Amniotic stem cell (primary cell): ENCODE measurements around the gene UBTD1.
"Not testable (repeated sequence)": the region's sequence is repeated elsewhere in the genome, so short reads cannot be mapped to it uniquely, and the experiment has no call there.

Source experiments
- DNase-seq: peaks from one replicate; lab custom pipeline; 2025; lab: John Stamatoyannopoulos, UW

The UBTD1 gene

DNA sequence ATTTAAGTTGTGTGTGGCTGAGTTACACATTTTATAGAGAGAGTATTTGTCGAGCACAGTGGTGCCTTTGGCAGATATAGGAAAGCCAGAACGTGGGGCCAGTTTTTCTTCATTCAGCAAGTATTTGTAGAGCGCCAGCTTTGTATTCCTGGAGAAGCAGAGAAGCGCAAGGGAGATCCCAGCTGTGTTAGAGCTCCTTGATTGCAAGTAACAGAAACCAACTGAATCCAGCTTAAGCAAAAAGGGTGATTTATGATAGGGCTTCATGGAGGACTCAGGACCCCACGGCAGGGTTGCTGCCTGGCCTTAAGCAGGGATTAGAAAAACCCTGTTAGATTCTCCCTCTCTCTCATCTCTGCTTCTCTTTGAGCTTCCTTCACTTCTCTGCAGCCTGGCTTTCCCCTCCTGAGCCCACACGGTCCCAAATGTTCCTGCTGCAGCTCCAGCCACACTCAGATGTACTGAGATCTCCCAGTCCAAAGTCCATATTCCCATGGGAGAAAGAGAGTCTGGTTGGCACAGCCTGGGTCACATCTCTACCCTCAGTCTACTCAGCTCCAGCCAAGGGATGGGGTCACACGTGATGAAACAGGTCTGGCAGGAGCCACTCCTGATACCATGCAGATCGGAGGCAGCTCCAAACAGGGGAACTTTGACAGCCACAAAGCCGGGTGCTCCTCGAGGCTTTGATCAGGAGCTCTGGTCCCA, 16.7 kb downstream of the UBTD1 start:
- DNase-seq = no peak

GRCh38 chr10:97517096-97517750, 18.5 kb downstream of the UBTD1 start:
- no peak for DNase-seq

DNA sequence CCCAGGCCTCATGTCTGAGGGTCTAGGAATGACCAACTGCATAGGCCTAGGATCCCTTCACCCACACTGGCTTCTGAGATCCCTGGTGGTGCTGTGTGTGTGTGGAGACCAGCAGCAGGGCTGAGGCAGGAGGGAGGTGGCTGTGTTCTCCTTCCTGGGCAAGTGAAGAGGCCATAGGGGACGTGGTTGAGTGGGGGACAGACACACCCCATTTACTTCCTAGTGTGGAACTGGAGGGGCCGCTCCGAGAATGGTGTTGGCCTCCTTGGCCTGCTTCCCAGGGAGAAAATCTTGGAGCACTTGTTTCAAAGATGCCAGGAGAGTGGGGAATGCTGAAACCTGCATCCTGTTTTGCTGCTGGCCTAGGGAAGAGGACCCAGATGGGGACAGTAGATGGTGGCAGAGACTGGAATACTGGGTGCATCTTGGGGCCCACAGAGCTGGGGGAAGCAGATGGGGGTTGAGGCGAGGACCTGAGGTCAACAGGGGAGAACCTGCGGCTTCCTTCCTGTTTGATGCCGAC, 19.1 kb downstream of the UBTD1 start:
- no peak for DNase-seq

DNA sequence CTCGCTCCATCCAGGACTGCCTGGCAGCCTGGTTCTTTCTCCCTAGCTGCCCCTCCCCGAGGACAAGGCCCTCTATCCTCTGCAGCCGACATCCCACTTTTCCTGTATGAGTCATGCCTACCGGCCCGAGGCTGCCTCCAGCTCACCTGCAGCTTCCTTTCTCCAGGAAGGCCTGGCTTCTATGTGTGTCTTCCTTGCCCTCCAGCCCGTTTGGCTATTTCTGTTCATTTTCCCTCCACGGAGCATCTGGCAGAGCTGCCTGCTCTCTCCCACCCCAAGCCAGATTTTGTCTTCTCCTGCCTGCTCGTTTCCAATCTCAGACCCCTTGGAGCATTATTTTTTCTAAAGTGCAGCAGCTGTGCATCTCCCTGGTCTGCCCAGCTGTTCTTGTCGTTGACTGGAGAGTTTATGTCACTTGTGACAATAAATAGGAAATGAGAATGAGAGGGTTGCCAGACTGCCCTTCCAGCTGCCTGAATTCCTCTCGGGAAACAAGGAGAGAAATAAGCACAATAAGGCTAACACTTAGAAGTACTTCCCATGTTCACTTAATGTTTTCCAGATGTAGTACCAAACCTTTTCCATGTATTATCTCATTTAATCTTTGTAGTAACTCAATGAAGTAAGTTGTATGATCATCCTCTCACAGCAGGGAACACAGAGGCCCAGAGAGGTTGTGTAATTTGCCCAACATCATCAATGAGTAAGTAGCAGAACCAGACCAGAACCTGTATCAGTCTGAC, 19.7 kb downstream of the UBTD1 start:
- DNase-seq = no peak

DNA sequence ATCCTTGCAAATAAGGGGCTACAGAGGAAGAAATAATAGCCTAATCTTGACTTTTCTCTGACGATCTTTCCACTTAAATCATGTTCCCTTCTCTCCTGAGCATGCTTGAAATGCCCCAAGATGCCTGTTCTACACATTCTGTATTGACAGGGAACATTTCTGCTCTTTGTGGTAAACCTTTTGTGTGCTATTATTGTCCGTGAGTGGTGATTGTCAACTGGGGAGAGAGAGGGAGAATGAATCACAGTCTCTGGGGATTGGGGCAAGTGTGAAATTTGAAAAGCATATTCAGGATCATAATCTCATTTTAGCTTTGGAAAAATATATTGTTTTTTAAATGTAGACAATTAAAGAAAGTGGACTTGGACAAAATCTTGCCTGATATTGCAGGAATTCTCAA, 20.6 kb downstream of the UBTD1 start:
- DNase-seq = no peak

- DNase-seq = no peak
Observed at GRCh38 chr10:97520520-97520919, 21.8 kb downstream of the UBTD1 start.

GRCh38 chr10:97520978-97521761, 22.4 kb downstream of the UBTD1 start:
- DNase-seq = no peak

DNA sequence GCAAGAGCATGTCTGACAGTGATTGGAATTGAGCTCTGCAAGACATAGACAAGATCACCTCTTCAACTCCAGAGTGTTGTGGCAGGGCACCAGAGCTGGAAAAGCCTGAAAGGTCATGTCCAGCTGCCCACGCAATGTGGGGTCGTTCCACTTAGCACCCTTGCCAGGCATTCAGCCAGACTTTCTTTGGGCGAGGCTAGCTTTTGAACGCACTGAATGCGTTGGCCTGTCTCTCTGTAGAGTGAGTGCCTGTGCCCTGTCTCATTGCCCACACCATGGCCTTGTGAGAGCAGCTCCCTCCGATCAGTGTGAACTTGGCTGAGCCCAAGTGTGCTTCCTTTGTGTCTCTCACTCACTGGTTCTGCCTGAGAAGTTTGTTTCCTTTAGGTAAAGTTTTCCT, 23.3 kb downstream of the UBTD1 start:
- DNase-seq = no peak

DNA sequence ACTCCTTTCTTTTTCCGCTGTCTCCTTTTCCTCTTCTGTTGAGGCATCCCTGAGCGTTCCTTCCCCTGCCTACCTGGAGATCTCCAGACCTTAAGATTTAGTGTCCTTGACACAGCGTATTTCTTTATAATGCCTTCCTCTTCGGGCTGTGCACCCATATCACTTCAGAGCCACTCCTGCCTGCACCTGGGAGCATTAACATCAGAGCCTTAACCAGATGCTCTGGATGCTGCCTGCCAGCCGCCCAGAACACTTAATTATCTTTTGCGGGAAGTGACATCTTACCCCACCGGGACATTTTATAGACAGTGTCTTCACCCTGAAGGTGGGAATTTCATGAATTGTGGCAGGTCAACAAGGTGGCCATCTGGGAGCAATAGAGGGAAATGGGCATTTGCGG, 24.2 kb downstream of the UBTD1 start:
- no peak for DNase-seq

GRCh38 chr10:97525086-97525485, 26.4 kb downstream of the UBTD1 start:
- no peak for DNase-seq

DNA sequence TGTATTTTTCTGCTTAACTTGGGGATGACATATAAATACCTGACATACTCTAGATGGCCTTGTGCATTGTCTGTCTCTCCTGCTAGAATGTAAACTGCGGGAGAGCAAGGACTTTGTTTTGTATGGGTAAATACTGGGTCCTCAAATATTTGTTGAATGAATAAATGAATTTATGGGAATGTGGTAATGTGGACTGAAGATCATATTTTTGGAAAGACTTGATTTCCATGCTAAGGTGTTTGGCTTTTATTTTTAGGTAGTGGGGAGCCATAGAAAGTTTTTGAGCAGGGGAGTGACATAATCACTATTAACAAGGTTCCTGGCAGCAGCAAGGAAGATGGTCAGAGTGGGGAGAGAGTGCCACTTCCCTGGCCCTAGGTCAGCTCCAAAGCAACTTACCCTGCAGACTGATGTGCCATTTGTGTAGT, 27.0 kb downstream of the UBTD1 start:
- no peak for DNase-seq

GRCh38 chr10:97528876-97529275, 30.2 kb downstream of the UBTD1 start:
- DNase-seq = not testable (repeated sequence)

DNA sequence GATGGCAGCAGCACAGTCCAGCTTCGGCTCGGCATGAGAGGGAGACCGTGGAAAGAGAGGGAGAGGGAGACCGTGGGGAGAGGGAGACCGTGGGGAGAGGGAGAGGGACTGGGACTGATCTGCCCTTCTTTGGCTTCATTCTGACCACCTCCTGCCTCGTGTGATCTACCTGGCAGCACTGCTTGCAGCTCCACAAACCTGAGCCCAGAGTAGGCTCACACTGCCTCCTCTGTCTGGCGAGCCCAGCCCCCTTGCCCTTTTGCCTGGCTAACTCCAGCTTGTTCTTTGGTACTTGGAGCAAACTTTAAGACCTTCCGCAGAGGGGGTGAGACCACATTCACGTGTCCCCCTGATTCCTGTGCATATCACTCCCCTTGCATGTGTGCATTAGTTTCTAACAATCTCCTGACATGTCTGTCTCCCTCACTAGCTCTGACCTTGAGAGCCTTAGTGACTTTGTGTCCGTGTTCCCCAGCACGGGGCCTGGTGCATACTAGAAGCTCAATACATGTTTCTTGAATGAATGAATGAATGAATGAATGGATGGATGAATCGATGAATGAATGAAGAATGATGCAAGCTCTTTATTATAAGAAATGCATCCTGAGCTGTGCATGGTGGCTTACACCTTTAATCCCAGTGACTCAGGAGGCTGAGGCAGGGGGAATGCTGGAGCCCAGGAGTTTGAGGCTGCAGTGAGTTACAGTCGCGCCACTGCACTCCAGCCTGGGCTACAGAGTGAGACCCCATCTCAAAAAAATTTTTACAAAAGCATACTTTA, 31.2 kb downstream of the UBTD1 start:
- no peak for DNase-seq

DNA sequence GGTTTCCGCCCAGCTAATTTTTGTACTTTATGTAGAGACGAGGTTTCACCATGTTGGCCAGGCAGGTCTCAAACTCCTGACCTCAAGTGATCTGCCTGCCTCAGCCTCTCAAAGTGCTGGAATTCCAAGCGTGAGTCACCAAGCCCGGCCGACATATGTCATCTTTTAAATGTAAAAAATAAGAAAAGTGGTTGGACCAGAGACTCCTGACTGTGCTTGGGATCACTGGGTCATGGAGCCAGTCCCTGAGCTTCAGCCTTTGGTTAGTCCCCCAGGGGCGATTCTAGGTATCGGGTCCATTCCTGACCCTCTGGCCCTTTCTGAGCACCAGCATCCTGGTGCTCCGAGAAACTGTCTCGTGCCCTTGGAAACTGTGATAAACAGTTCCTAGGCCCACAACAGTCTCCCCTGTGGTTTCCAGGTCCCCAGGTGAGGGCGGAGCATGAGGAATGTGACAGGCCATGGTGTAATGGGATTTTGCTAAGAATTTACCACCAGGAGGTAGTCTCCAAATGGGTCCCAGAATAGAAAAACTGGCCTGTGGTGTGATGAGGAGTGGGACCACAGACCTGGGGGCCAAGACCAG, 32.8 kb downstream of the UBTD1 start:
- DNase-seq = no peak

- DNase-seq = no peak
Observed at GRCh38 chr10:97532935-97533671, 34.4 kb downstream of the UBTD1 start.

- DNase-seq = no peak
Observed at GRCh38 chr10:97533888-97534287, 35.2 kb downstream of the UBTD1 start.

DNA sequence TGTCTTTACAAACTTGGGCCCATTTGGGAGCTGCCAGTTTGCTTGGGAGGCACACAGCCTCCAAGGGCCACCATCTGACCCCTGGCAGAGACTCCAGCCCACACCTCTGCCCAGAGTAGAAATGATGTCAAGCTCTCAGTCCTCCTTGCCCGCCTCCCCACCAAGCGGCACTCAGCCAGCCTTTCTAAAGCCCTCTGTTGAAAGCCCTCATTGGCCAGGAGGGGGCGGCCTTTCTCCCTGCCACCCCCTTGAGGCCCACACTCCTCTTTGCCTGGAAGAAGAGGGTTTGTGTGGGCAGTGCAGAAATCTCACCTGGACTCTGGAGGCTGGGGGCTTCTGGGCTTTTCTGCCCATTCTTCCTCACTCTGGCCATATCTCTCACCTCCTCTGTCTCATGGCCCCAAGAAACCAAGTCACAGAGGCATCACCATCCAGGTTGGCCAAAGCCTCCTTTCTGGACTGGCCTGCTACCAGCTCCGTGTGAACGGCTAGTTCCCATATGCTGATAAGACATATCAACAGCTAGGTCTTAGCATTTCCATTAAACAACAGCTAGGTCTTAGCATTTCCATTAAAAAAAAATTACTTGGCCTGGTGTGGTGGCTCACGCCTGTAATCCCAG, 36.1 kb downstream of the UBTD1 start:
- DNase-seq = no peak

DNA sequence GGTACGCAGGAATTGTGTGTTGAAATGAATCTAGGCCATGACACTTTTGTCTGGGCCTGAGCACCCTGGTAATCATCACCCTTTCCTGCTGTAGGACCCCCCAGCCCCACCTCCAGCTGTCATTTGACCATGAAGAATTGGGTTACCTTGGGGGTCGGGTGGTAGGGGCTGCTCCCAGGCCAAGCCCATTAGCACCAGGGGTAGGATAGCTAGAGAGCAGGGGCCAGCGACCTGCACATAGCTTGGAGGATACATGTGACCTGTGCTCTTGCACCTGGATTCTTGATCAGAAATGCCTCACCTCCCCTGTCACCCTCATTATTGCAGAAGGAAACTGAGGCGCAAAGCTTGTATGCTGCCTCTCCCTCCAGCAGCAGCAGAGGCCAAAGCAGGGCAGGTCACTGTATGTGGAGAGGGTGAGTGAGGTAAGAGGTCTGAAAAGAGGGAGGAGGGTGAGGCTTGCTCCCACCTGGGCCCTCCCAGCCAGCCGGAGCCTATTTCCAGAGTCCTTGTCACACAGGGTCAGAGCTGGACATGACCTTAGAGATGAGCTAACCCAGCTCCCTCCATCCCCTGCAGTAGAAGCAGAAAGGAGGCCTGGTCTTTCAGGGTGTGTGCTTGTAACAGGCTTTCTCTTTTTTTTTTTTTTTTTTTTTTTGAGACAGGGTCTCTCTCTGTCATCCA, 38.6 kb downstream of the UBTD1 start:
- no peak for DNase-seq

DNA sequence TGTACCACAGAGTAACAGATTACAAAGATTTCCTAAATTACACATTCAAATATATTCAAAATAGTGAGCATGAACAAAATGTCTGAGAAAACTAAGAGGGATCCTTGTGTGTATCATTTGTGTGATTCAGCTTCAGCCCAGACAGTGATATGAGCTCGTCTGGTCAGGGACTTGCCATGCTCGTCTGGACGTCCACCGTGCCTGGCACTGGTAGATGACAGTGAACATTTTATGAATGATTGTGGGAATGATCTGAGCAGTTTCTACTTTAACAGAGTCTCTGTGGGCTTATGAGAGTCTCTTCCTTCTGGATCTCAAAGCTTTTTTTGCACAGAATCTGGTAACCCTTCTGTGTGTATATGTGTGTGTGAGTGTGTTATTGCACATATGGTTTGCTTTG, 39.7 kb downstream of the UBTD1 start:
- no peak for DNase-seq
